ENCODE measurements around the gene HRH1.

DNA sequence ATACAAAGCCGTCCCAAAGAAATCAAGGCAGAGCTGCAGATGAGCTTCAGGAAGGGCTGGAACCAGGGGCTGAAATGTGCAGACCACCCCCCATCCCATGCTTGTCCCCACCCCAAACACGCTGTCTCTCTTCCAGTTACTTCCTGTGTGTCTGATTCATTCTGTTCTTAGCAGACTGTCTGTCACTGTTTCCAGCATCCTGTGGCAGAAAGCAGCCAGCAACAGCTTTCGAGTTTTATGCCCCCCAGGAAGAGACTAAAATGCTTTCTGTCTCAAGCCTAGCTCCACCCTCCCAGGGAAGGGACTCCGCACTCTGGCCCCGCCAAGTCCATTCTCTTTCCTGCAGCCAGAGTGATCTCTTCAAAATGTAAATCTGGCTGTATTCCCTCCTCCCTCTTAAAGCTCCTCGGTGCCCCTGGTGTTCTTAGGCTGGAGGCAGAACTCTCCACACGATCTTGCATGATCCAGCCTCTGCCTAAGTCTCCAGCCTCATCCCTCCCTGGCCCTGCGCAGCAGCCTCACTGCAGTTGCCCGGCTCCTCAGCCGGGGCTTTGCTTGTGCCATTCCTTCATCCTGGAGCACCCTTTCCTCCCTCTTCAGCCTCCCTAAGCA lies 41.5 kb downstream of the HRH1 start:
- TF ChIP-seq FOXM1 (IDR thresholded peaks at IDR 0.05; ENCODE audit: borderline replicate concordance) (no peak), L3MBTL2 (conservative IDR thresholded peaks at IDR 0.05) (no peak), LEF1 (IDR thresholded peaks at IDR 0.05; ENCODE audit: borderline replicate concordance) (no peak), NFRKB (IDR thresholded peaks at IDR 0.05) (no peak)

All from HEK293T (cell line).